NK-92 (cell line): ENCODE measurements around the gene ZRANB3.
"Not testable (repeated sequence)": the region's sequence is repeated elsewhere in the genome, so short reads cannot be mapped to it uniquely, and the experiment has no call there.

ENCODE experiments used
- DNase-seq: peaks from one replicate; lab custom pipeline; 2025; ENCODE audit not compliant: unreplicated experiment; lab: John Stamatoyannopoulos, UW

ZRANB3 gene

GRCh38 chr2:135490376-135490775 is 40.6 kb downstream of the ZRANB3 start:
- no peak for DNase-seq

- no peak for DNase-seq
Observed at GRCh38 chr2:135485441-135485840, 45.6 kb downstream of the ZRANB3 start.

- no peak for DNase-seq
Observed at GRCh38 chr2:135475128-135475527, 55.9 kb downstream of the ZRANB3 start.

DNA sequence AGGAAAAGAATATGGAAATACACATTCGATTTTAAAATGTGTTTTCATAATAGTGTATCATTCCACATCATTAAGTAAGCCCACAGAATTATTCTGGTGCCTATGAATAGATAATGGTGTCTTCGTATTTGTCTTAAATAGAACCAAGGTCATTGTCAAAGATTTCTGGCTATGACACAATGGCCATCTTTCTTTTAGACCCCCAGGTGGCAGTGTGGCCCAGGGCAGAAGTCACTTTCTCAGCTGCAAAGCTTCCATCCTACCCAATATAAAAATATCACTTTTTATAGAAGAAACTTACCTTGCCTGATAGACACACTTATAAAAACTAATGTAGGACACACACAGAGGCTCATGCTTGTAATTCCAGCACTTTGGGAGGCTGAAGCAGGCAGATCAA is 57.5 kb downstream of the ZRANB3 start:
- no peak for DNase-seq

DNA sequence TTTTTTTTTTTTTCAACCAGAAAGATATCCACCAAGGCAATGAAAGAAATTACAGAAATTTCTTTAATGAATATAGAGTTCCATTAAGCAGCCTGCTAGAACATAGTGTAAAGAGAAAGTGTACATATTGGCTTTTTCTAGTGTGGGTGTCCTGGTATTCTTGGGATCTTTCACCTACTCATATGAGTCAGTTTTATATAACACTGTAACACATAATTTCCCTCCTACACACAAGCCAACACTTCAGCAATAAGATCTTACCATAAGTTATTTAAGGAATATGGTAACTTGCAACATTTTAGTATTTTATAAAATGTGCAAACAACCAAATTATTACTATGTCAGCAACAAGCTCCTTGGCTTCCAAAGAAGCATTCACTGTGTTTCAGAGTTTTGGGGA is 59.9 kb downstream of the ZRANB3 start:
- no peak for DNase-seq

DNA sequence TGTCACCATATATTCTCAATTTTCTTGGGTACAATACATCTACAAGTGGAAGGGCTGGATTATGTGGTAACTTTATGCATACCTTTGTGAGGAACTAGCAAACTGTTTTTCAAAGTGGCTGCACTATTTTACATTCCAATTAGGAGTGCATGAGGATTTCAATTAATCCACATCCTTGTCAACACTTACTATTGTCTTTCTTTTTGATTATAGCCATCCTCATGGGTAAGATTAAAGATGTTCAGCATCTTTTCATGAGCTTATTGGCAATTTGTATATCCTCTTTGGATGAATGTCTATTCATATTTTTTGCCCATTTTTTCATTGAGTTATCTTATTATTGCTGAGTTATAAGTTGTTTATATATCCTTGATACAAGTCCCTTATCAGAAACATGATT is 73.7 kb downstream of the ZRANB3 start:
- DNase-seq: no peak

DNA sequence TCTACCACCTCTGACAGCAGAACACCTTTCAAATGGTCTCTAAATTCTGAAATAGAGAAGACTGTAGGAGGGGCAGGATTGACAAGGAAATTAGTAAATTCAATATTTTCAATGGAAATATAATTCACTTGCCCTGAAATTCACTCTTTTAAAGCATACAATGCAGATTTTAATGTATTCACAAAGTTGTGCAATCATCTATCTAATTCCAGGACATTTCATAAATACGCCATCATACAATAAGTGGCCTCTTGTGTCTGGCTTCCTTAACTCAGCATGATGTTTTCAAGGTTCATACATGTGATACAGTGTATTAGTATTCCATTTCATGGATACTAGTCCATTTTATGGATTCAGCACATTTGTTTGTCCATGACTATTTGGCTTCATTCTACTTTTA is 74.2 kb downstream of the ZRANB3 start:
- no peak for DNase-seq

- DNase-seq: no peak
Observed at GRCh38 chr2:135456431-135456830, 74.6 kb downstream of the ZRANB3 start.

GRCh38 chr2:135454608-135455007 is 76.4 kb downstream of the ZRANB3 start:
- no peak for DNase-seq

GRCh38 chr2:135453027-135453426 is 78.0 kb downstream of the ZRANB3 start:
- not testable (repeated sequence) for DNase-seq

DNA sequence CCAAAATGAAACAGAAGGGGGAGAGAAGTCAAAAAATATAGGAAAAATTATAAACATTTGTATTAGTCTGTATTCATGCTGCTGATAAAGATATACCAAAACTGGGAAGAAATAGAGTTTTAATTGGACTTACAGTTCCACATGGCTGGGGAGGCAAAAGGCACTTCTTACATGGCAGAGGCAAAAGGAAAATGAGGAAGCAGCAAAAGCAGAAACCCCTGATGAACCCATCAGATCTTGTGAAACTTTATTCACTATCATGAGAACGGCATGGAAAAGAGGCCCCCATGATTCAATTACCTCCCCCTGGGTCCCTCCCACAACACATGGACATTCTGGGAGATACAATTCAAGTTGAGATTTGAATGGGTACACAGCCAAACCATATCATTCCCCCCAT is 79.1 kb downstream of the ZRANB3 start:
- DNase-seq: no peak

- not testable (repeated sequence) for DNase-seq
Observed at GRCh38 chr2:135443013-135443412, 88.0 kb downstream of the ZRANB3 start.

DNA sequence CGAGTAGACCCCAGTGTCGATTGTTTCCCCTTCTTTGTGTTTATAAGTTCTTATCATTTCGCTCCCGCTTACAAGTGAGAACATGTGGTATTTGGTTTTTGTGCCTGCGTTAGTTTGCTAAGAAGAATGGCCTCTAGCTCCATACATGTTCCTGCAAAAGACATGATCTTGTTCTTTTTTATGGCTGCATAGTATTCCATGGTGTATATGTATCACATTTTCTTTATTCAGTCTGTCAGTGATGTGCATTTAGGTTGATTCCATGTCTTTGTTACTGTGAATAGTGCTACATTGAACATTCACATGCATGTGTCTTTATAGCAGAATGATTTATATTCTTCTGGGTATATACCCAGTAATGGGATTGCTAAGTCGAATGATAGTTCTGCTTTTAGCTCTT is 95.9 kb downstream of the ZRANB3 start:
- not testable (repeated sequence) for DNase-seq

- DNase-seq: no peak
Observed at GRCh38 chr2:135424849-135425248, 106.2 kb downstream of the ZRANB3 start.

DNA sequence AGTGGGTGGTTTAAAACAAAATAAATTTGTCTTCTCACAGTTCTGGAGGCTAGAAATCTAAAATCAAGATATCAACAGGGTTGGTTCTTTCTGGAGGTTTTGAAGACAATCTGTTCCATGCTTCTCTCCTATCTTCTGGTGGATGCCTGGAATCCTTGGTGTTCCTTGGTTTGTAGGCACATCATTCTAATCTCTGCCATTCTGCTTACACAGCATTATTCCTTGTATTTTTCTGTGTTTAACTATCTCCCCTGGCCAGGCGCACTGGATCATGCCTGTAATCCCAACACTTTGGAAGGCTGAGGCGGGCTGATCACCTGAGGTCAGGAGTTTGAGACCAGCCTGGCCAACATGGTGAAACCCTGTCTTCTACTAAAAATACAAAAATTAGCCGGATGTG is 108.1 kb downstream of the ZRANB3 start:
- no peak for DNase-seq

- DNase-seq: no peak
Observed at GRCh38 chr2:135411646-135412045, 119.4 kb downstream of the ZRANB3 start.

GRCh38 chr2:135409436-135409835 is 121.6 kb downstream of the ZRANB3 start:
- no peak for DNase-seq

- not testable (repeated sequence) for DNase-seq
Observed at GRCh38 chr2:135396259-135396658, 134.8 kb downstream of the ZRANB3 start.

DNA sequence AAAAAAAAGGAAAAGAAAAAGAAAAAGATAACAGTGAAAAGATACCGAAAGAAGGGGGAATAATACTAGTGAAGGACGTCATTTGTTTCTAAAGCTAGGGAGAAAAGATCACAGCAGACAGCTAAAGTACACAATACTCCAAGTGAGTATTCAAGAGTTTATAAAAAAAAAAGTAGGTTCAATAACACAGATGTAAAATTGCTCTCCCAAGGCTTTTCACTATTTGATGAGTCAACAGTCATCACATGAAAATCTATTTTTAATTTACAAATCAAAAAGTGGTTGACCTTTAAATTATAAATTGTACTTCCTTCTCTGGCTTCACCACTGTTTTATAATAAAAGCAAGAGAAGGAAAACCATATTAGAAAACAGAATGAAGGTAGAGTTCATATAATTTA is 144.0 kb downstream of the ZRANB3 start:
- no peak for DNase-seq

GRCh38 chr2:135378591-135378990 is 152.4 kb downstream of the ZRANB3 start:
- DNase-seq: no peak

GRCh38 chr2:135373702-135374101 is 157.3 kb downstream of the ZRANB3 start:
- no peak for DNase-seq

DNA sequence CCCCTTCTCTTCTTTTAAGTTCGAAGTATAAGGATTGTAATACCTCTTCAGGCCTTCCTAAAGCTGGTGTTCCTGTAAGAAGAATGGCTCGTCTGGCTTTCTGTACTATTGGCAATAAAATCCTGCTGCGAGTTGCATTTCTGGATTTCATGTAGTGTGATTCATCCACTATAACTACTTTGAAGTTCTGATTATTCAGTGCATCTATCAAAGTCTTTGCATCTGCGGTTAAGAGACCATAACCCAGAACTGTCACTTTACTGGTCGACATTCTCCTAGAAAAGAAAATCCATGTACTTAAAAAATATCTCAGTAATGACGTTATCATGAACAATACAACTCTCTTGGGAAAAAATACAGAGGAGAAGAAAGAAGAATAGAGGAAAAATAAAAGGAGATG is 181.1 kb downstream of the ZRANB3 start:
- DNase-seq: no peak

- not testable (repeated sequence) for DNase-seq
Observed at GRCh38 chr2:135348096-135348704, 182.8 kb downstream of the ZRANB3 start.
